Measurements from ENCODE around the gene SYNJ2BP.

- TF ChIP-seq, protein P1, sequence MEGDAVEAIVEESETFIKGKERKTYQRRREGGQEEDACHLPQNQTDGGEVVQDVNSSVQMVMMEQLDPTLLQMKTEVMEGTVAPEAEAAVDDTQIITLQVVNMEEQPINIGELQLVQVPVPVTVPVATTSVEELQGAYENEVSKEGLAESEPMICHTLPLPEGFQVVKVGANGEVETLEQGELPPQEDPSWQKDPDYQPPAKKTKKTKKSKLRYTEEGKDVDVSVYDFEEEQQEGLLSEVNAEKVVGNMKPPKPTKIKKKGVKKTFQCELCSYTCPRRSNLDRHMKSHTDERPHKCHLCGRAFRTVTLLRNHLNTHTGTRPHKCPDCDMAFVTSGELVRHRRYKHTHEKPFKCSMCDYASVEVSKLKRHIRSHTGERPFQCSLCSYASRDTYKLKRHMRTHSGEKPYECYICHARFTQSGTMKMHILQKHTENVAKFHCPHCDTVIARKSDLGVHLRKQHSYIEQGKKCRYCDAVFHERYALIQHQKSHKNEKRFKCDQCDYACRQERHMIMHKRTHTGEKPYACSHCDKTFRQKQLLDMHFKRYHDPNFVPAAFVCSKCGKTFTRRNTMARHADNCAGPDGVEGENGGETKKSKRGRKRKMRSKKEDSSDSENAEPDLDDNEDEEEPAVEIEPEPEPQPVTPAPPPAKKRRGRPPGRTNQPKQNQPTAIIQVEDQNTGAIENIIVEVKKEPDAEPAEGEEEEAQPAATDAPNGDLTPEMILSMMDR (conservative IDR thresholded peaks at IDR 0.05; ENCODE audit: low read length) = no peak
- TF ChIP-seq EZH2phosphoT487 (IDR thresholded peaks at IDR 0.05; ENCODE audit: borderline replicate concordance) = no peak
Observed at GRCh38 chr14:70441641-70442040, 24.8 kb upstream of the SYNJ2BP start.

Measured in Loucy (cell line).